ENCODE results near the gene ABCB1. TPM values are rescaled to one million over a fixed set of nuclear protein-coding genes. Genes with fewer than 3 reads are reported as not detected.

Gene ABCB1
- total and polyA plus RNA-seq, 2 of the 13 experiments (the other 11 are each of a cell fraction or from before 2014, with no cell fraction given), result 42.8 to 52.6 TPM

DNA sequence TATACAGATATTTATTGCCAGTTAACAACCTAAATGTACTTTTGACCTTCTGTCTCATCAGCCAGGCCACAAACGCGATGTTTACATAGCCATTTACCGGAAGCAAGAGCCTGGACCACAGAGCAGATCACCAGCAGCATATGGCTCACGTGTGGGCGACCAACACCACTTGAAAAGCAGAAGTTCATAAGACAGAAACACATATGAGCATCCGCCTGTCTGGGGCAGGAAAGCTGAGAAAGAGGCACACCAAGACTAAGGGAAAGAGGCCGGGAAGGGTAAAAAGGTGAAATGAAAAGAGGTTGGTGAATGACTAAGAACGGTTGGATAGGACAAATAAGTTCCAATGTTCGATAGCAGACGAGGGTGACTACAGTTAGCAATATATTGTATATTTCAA, 1.3 kb downstream of the ABCB1 start (continued):
- TF ChIP-seq, protein P1, sequence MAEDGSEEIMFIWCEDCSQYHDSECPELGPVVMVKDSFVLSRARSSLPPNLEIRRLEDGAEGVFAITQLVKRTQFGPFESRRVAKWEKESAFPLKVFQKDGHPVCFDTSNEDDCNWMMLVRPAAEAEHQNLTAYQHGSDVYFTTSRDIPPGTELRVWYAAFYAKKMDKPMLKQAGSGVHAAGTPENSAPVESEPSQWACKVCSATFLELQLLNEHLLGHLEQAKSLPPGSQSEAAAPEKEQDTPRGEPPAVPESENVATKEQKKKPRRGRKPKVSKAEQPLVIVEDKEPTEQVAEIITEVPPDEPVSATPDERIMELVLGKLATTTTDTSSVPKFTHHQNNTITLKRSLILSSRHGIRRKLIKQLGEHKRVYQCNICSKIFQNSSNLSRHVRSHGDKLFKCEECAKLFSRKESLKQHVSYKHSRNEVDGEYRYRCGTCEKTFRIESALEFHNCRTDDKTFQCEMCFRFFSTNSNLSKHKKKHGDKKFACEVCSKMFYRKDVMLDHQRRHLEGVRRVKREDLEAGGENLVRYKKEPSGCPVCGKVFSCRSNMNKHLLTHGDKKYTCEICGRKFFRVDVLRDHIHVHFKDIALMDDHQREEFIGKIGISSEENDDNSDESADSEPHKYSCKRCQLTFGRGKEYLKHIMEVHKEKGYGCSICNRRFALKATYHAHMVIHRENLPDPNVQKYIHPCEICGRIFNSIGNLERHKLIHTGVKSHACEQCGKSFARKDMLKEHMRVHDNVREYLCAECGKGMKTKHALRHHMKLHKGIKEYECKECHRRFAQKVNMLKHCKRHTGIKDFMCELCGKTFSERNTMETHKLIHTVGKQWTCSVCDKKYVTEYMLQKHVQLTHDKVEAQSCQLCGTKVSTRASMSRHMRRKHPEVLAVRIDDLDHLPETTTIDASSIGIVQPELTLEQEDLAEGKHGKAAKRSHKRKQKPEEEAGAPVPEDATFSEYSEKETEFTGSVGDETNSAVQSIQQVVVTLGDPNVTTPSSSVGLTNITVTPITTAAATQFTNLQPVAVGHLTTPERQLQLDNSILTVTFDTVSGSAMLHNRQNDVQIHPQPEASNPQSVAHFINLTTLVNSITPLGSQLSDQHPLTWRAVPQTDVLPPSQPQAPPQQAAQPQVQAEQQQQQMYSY (CRISPR knock-in tag; IDR thresholded peaks at IDR 0.05), result no peak
- TF ChIP-seq GABPB1 (CRISPR knock-in tag; IDR thresholded peaks at IDR 0.05), result peak; percentile 66; the same call in 1 of the 2 replicates
- no peak for TF ChIP-seq ATF7-NPFF (CRISPR knock-in tag; IDR thresholded peaks at IDR 0.05; ENCODE audit: low read depth)
- TF ChIP-seq, protein P2, sequence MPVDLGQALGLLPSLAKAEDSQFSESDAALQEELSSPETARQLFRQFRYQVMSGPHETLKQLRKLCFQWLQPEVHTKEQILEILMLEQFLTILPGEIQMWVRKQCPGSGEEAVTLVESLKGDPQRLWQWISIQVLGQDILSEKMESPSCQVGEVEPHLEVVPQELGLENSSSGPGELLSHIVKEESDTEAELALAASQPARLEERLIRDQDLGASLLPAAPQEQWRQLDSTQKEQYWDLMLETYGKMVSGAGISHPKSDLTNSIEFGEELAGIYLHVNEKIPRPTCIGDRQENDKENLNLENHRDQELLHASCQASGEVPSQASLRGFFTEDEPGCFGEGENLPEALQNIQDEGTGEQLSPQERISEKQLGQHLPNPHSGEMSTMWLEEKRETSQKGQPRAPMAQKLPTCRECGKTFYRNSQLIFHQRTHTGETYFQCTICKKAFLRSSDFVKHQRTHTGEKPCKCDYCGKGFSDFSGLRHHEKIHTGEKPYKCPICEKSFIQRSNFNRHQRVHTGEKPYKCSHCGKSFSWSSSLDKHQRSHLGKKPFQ (CRISPR knock-in tag; IDR thresholded peaks at IDR 0.05; ENCODE audit: insufficient replicate concordance), result peak; percentile 16
- TF ChIP-seq, protein P3, sequence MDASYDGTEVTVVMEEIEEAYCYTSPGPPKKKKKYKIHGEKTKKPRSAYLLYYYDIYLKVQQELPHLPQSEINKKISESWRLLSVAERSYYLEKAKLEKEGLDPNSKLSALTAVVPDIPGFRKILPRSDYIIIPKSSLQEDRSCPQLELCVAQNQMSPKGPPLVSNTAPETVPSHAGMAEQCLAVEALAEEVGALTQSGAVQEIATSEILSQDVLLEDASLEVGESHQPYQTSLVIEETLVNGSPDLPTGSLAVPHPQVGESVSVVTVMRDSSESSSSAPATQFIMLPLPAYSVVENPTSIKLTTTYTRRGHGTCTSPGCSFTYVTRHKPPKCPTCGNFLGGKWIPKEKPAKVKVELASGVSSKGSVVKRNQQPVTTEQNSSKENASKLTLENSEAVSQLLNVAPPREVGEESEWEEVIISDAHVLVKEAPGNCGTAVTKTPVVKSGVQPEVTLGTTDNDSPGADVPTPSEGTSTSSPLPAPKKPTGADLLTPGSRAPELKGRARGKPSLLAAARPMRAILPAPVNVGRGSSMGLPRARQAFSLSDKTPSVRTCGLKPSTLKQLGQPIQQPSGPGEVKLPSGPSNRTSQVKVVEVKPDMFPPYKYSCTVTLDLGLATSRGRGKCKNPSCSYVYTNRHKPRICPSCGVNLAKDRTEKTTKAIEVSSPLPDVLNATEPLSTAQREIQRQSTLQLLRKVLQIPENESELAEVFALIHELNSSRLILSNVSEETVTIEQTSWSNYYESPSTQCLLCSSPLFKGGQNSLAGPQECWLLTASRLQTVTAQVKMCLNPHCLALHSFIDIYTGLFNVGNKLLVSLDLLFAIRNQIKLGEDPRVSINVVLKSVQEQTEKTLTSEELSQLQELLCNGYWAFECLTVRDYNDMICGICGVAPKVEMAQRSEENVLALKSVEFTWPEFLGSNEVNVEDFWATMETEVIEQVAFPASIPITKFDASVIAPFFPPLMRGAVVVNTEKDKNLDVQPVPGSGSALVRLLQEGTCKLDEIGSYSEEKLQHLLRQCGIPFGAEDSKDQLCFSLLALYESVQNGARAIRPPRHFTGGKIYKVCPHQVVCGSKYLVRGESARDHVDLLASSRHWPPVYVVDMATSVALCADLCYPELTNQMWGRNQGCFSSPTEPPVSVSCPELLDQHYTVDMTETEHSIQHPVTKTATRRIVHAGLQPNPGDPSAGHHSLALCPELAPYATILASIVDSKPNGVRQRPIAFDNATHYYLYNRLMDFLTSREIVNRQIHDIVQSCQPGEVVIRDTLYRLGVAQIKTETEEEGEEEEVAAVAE (CRISPR knock-in tag; IDR thresholded peaks at IDR 0.05; ENCODE audit: borderline replicate concordance), result no peak
- TF ChIP-seq ZNF263 (CRISPR knock-in tag; IDR thresholded peaks at IDR 0.05), result no peak
- TF ChIP-seq ZSCAN12 (CRISPR knock-in tag; IDR thresholded peaks at IDR 0.05), result no peak
- peak; percentile 39; the same call in 1 of the 2 replicates for TF ChIP-seq PPARG (CRISPR knock-in tag; conservative IDR thresholded peaks at IDR 0.05)
- no peak for TF ChIP-seq NRL (CRISPR knock-in tag; IDR thresholded peaks at IDR 0.05; ENCODE audit: borderline replicate concordance)
- TF ChIP-seq BHLHE40 (IDR thresholded peaks at IDR 0.05; ENCODE audit: low read length), result peak; percentile 95
- peak; percentile 27; the same call in 1 of the 2 replicates for TF ChIP-seq HNF4G (IDR thresholded peaks at IDR 0.05; ENCODE audit: borderline replicate concordance, low read depth, low read length)
- no peak; the same call in 1 of the 2 replicates for TF ChIP-seq HNF4G (CRISPR knock-in tag; IDR thresholded peaks at IDR 0.05; ENCODE audit: borderline replicate concordance, low read depth)
- TF ChIP-seq, protein P4, sequence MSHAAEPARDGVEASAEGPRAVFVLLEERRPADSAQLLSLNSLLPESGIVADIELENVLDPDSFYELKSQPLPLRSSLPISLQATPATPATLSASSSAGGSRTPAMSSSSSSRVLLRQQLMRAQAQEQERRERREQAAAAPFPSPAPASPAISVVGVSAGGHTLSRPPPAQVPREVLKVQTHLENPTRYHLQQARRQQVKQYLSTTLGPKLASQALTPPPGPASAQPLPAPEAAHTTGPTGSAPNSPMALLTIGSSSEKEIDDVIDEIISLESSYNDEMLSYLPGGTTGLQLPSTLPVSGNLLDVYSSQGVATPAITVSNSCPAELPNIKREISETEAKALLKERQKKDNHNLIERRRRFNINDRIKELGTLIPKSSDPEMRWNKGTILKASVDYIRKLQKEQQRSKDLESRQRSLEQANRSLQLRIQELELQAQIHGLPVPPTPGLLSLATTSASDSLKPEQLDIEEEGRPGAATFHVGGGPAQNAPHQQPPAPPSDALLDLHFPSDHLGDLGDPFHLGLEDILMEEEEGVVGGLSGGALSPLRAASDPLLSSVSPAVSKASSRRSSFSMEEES (CRISPR knock-in tag; IDR thresholded peaks at IDR 0.05), result peak; percentile 77; the same call in 1 of the 2 replicates
- TF ChIP-seq, protein P5, sequence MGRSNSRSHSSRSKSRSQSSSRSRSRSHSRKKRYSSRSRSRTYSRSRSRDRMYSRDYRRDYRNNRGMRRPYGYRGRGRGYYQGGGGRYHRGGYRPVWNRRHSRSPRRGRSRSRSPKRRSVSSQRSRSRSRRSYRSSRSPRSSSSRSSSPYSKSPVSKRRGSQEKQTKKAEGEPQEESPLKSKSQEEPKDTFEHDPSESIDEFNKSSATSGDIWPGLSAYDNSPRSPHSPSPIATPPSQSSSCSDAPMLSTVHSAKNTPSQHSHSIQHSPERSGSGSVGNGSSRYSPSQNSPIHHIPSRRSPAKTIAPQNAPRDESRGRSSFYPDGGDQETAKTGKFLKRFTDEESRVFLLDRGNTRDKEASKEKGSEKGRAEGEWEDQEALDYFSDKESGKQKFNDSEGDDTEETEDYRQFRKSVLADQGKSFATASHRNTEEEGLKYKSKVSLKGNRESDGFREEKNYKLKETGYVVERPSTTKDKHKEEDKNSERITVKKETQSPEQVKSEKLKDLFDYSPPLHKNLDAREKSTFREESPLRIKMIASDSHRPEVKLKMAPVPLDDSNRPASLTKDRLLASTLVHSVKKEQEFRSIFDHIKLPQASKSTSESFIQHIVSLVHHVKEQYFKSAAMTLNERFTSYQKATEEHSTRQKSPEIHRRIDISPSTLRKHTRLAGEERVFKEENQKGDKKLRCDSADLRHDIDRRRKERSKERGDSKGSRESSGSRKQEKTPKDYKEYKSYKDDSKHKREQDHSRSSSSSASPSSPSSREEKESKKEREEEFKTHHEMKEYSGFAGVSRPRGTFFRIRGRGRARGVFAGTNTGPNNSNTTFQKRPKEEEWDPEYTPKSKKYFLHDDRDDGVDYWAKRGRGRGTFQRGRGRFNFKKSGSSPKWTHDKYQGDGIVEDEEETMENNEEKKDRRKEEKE (IDR thresholded peaks at IDR 0.05), result no peak
